Panc1 (cell line): ENCODE data around the gene CNOT6L.

Experiments
- CTCF ChIP-seq: fragments of 450-650 bp; IDR thresholded peaks from 2 replicates; pipeline ENCODE4 v1.5.1; 2017; ENCODE audit warnings: mild to moderate bottlenecking
- TCF7L2 ChIP-seq: IDR thresholded peaks from 2 replicates; pipeline ENCODE4 v1.6.1; 2011; ENCODE audit warnings: mild to moderate bottlenecking, low read depth, low read length, inconsistent platforms

DNA sequence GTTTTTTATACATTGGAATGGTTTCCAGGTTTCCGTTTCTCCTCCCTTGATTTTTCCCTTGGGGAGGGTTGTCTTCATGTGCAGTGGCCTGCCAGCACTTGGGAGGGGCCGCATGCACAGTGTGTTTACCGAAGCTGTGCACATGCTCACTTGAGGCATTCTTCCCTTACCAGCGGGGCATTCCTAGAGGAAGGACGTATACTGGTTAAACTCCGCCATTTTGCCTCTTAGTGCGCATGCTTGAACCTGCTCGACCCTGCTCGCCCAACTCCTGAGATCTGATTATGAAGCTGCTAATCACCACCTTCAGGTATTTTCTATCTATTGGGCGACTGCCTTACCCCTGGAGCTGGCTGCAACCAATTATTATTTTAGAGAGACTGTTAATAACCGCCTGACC is 137.4 kb downstream of the CNOT6L start:
- no peak for TF ChIP-seq TCF7L2
- TF ChIP-seq CTCF = no peak
